SK-N-SH (cell line): ENCODE data around the gene PLEKHG7. TPM values are rescaled to one million over a fixed set of nuclear protein-coding genes. Genes with fewer than 3 reads are reported as not detected.
A peak's percentile ranks its signal among the peaks of the same experiment; 100 is the strongest.

ENCODE experiments used
- CTCF ChIA-PET: fragments of 300-600, 350-600 bp; formaldehyde crosslinking; extraction: SDS; loops from one replicate; lab custom pipeline; 2021; lab: Yijun Ruan, JAX
- POLR2A ChIA-PET: fragments of 350-600 bp; sonication (Branson Sonifier 250); formaldehyde crosslinking; extraction: SDS; loops from one replicate; lab custom pipeline; 2020; ENCODE audit warnings: antibody characterized with exemption, inconsistent platforms; lab: Yijun Ruan, JAX
- DNase-seq: peaks from one replicate; pipeline ENCODE4 v3.0.0; 2012
- H2AFZ ChIP-seq: fragments of 200-600 bp; sonication (generic); 2 replicates; pipeline ENCODE4 v1.8.1; 2016; ENCODE audit warnings: antibody characterized with exemption, mild to moderate bottlenecking, low read depth
- H3F3A ChIP-seq: fragments of 200-600 bp; sonication (generic); replicated peaks from 2 replicates; pipeline ENCODE3; 2016; ENCODE audit warnings: antibody characterized with exemption, mild to moderate bottlenecking; ENCODE audit not compliant: insufficient read depth
- H3K27ac ChIP-seq, 2 experiments: fragments of 200-500 bp in 1 of 2; fragments of 200-600 bp in 1 of 2; sonication (Bioruptor generic) in 1 of 2; sonication (generic), shearing (Covaris generic) in 1 of 2; 2 replicates each; pipeline versions ENCODE4 v1.5.1 to v1.6.1; 2014 to 2016; ENCODE audit warnings: low read depth in 2 of 2, inconsistent platforms in 1 of 2, low read length in 1 of 2, mild to moderate bottlenecking in 1 of 2, mixed read lengths in 1 of 2
- H3K27me3 ChIP-seq: fragments of 200-600 bp; sonication (generic), shearing (Covaris generic); 2 replicates; pipeline ENCODE4 v1.6.1; 2016; ENCODE audit warnings: mixed run types; ENCODE audit not compliant: insufficient read depth
- H3K36me3 ChIP-seq, 2 experiments: fragments of 200-500 bp in 1 of 2; fragments of 200-600 bp in 1 of 2; sonication (Bioruptor generic) in 1 of 2; sonication (generic) in 1 of 2; replicated peaks in 1 of 2; 2 replicates each; pipeline versions ENCODE3 to v1.5.1; 2014 to 2016; ENCODE audit warnings: low read length in 1 of 2, mild to moderate bottlenecking in 1 of 2; ENCODE audit not compliant: insufficient read depth in 2 of 2, control insufficient read depth in 1 of 2
- H3K4me1 ChIP-seq, 2 experiments: fragments of 200-500 bp in 1 of 2; fragments of 200-600 bp in 1 of 2; sonication (Bioruptor generic) in 1 of 2; sonication (generic), shearing (Covaris generic) in 1 of 2; 2 replicates each; pipeline versions ENCODE4 v1.5.1 to v1.6.1; 2014 to 2016; ENCODE audit warnings: low read depth in 1 of 2, low read length in 1 of 2, mixed run types in 1 of 2; ENCODE audit not compliant: insufficient read depth in 2 of 2, control insufficient read depth in 1 of 2
- H3K4me2 ChIP-seq: fragments of 200-600 bp; sonication (generic), shearing (Covaris generic); 2 replicates; pipeline ENCODE4 v1.6.1; 2017; ENCODE audit warnings: mixed run types
- H3K4me3 ChIP-seq, 2 experiments: fragments of 200-500 bp in 1 of 2; fragments of 200-600 bp in 1 of 2; sonication (Bioruptor generic) in 1 of 2; sonication (generic), shearing (Covaris generic) in 1 of 2; 2 replicates each; pipeline versions ENCODE4 v1.5.1 to v1.8.1; 2014 to 2016; ENCODE audit warnings: low read depth in 2 of 2, inconsistent platforms in 1 of 2, low read length in 1 of 2, mild to moderate bottlenecking in 1 of 2, mixed read lengths in 1 of 2, moderate library complexity in 1 of 2
- H3K79me2 ChIP-seq: fragments of 200-600 bp; sonication (generic); 2 replicates; pipeline ENCODE4 v1.8.1; 2017; ENCODE audit warnings: mild to moderate bottlenecking; ENCODE audit not compliant: insufficient read depth
- H3K9ac ChIP-seq: fragments of 200-600 bp; sonication (generic); 2 replicates; pipeline ENCODE4 v1.6.1; 2017; ENCODE audit warnings: mixed run types
- H3K9me2 ChIP-seq: fragments of 200-600 bp; sonication (generic); 2 replicates; pipeline ENCODE4 v1.6.1; 2017; ENCODE audit warnings: mixed run types
- H3K9me3 ChIP-seq: fragments of 200-600 bp; sonication (generic); 2 replicates; pipeline ENCODE4 v1.6.1; 2017; ENCODE audit warnings: mixed run types, mild to moderate bottlenecking, moderate library complexity
- H4K20me1 ChIP-seq: fragments of 200-600 bp; sonication (generic); 2 replicates; pipeline ENCODE4 v1.6.1; 2017; ENCODE audit warnings: mild to moderate bottlenecking, mixed run types; ENCODE audit not compliant: insufficient read depth
- CHD2 ChIP-seq: fragments of 150-350 bp; IDR thresholded peaks from 2 replicates; pipeline ENCODE4 v1.6.1; 2018; ENCODE audit warnings: low read length; ENCODE audit not compliant: partially characterized antibody
- ELF1 ChIP-seq: IDR thresholded peaks from 2 replicates; pipeline ENCODE4 v1.4.0; 2012
- EP300 ChIP-seq, 2 experiments: IDR thresholded peaks; 2 replicates each; pipeline versions ENCODE4 v1.4.0 to v1.6.1; 2012; ENCODE audit warnings: borderline replicate concordance in 1 of 2, low read depth in 1 of 2, low read length in 1 of 2
- EZH2phosphoT487 ChIP-seq: fragments of 200-600 bp; sonication (generic); IDR thresholded peaks from 2 replicates; pipeline ENCODE4 v1.6.1; 2017; ENCODE audit warnings: low read depth, mixed run types, mild to moderate bottlenecking, antibody characterized with exemption, moderate library complexity, borderline replicate concordance
- FOSL2 ChIP-seq: IDR thresholded peaks from 2 replicates; pipeline ENCODE4 v1.4.0; 2012; ENCODE audit warnings: low read depth, mild to moderate bottlenecking, moderate library complexity, borderline replicate concordance
- FOXJ3 ChIP-seq: sonication (generic); formaldehyde crosslinking; IDR thresholded peaks from 2 replicates; pipeline ENCODE4 v1.5.1; 2020; ENCODE audit warnings: mild to moderate bottlenecking, missing genetic modification reagents
- GABPA ChIP-seq: IDR thresholded peaks from 2 replicates; pipeline ENCODE4 v1.4.0; 2012; ENCODE audit warnings: low read depth, mild to moderate bottlenecking
- JUND ChIP-seq: IDR thresholded peaks from 2 replicates; pipeline ENCODE4 v1.4.0; 2012
- MXI1 ChIP-seq: IDR thresholded peaks from 2 replicates; pipeline ENCODE4 v1.6.1; 2012; ENCODE audit warnings: mild to moderate bottlenecking, low read depth, low read length, improper control_type of control experiment
- NFIC ChIP-seq: IDR thresholded peaks from 2 replicates; pipeline ENCODE4 v1.4.0; 2012; ENCODE audit warnings: borderline replicate concordance
- NRF1 ChIP-seq: IDR thresholded peaks from 2 replicates; pipeline ENCODE4 v1.6.1; 2012; ENCODE audit warnings: low read depth, mild to moderate bottlenecking, low read length
- POLR2AphosphoS5 ChIP-seq: IDR thresholded peaks from 2 replicates; pipeline ENCODE4 v1.6.1; 2012; ENCODE audit warnings: low read depth, low read length
- RAD21 ChIP-seq: IDR thresholded peaks from 2 replicates; pipeline ENCODE4 v1.6.1; 2012; ENCODE audit warnings: mild to moderate bottlenecking, low read length
- RCOR1 ChIP-seq: fragments of 150-350 bp; IDR thresholded peaks from 2 replicates; pipeline ENCODE4 v1.6.1; 2017; ENCODE audit warnings: antibody characterized with exemption, low read length
- SIN3A ChIP-seq: IDR thresholded peaks from 2 replicates; pipeline ENCODE4 v1.6.1; 2012; ENCODE audit warnings: low read depth, mild to moderate bottlenecking, low read length, moderate library complexity, borderline replicate concordance
- SMC3 ChIP-seq: IDR thresholded peaks from 2 replicates; pipeline ENCODE4 v1.6.1; 2012; ENCODE audit warnings: low read depth, low read length, improper control_type of control experiment
- TCF12 ChIP-seq: IDR thresholded peaks from 2 replicates; pipeline ENCODE4 v1.4.0; 2012
- TEAD4 ChIP-seq: IDR thresholded peaks from 2 replicates; pipeline ENCODE4 v1.4.0; 2012; ENCODE audit warnings: mild to moderate bottlenecking, borderline replicate concordance; ENCODE audit not compliant: insufficient read depth
- WGBS: methylation state at CpG from one replicate; pipeline ENCODE4 v1.1.6; 2017; ENCODE audit warnings: low lambda C conversion rate; 5-methylcytosine and 5-hydroxymethylcytosine counted together
- polyA plus RNA-seq, 3 experiments: library from polyadenylated mRNA; depleted of rRNA; stranded (reverse); fragments of >200 nt; gene quantifications; 2 replicates each; pipeline ENCODE4 v1.2.3, GENCODE V29; 2012
- TF ChIP-seq, protein P1 (sequence below): IDR thresholded peaks from 2 replicates; pipeline ENCODE4 v1.6.1; 2012; ENCODE audit warnings: mild to moderate bottlenecking, low read depth, low read length, moderate library complexity
- TF ChIP-seq, protein P2 (sequence below): IDR thresholded peaks from 2 replicates; pipeline ENCODE4 v1.4.0; 2012; ENCODE audit warnings: low read depth
- TF ChIP-seq, protein P3 (sequence below): IDR thresholded peaks from 2 replicates; pipeline ENCODE4; 2012
- TF ChIP-seq, protein P4 (sequence below): fragments of 200-600 bp; sonication (generic); IDR thresholded peaks from 2 replicates; pipeline ENCODE4 v1.6.1; 2017; ENCODE audit warnings: antibody characterized with exemption, mild to moderate bottlenecking, moderate library complexity

PLEKHG7 gene
- polyA plus RNA-seq, 1 of the 3 experiments (the other 2 are of a cell fraction): not detected

DNA sequence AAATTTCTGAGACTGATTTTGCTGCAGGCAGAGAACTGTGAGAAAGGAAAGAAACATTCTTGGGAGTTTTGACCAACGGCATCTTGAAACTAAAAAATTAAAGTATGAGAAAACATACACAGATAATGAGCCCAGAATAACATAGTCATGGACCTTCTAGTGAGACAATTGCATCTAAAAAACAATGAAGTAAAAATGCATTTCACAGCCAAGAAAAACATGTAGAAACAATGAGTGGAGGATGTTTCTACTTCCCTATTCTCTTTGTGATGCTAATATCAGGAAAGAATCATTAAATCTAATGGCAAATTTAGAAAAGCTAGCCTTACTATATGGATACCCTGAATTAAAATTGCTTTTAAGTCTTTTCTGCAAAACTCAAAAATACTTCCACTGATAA, 12.2 kb upstream of the PLEKHG7 start:
- no peaks in the 10 kb centered on the region for H3K79me2 ChIP-seq
- no peaks in the 10 kb centered on the region for H3K36me3 ChIP-seq
- no peaks in the 10 kb centered on the region for H3K27me3 ChIP-seq
- H3K4me2 ChIP-seq: no peak overlapping the region
- H3K9ac ChIP-seq: no peak overlapping the region
- 0 out of 2 replicates have a peak overlapping the region, but pooled peaks have one; percentile 37 for H2AFZ ChIP-seq
- ChIA-PET CTCF (no interaction called here), POLR2A (no interaction called here)
- no peak overlapping the region for H3K27ac ChIP-seq
- no peaks in the 10 kb centered on the region for H3K4me1 ChIP-seq
- 15% methylated on average over 1 of the region's 1 CpG for WGBS
- H4K20me1 ChIP-seq: no peaks in the 10 kb centered on the region
- TF ChIP-seq POLR2AphosphoS5: no peak
- TF ChIP-seq TCF12: no peak
- TF ChIP-seq, protein P1, sequence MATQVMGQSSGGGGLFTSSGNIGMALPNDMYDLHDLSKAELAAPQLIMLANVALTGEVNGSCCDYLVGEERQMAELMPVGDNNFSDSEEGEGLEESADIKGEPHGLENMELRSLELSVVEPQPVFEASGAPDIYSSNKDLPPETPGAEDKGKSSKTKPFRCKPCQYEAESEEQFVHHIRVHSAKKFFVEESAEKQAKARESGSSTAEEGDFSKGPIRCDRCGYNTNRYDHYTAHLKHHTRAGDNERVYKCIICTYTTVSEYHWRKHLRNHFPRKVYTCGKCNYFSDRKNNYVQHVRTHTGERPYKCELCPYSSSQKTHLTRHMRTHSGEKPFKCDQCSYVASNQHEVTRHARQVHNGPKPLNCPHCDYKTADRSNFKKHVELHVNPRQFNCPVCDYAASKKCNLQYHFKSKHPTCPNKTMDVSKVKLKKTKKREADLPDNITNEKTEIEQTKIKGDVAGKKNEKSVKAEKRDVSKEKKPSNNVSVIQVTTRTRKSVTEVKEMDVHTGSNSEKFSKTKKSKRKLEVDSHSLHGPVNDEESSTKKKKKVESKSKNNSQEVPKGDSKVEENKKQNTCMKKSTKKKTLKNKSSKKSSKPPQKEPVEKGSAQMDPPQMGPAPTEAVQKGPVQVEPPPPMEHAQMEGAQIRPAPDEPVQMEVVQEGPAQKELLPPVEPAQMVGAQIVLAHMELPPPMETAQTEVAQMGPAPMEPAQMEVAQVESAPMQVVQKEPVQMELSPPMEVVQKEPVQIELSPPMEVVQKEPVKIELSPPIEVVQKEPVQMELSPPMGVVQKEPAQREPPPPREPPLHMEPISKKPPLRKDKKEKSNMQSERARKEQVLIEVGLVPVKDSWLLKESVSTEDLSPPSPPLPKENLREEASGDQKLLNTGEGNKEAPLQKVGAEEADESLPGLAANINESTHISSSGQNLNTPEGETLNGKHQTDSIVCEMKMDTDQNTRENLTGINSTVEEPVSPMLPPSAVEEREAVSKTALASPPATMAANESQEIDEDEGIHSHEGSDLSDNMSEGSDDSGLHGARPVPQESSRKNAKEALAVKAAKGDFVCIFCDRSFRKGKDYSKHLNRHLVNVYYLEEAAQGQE: no peak
- TF ChIP-seq NRF1: no peak
- TF ChIP-seq SMC3: no peak
- TF ChIP-seq GABPA: no peak
- TF ChIP-seq FOSL2: no peak
- TF ChIP-seq TEAD4: no peak
- no peaks in the 10 kb centered on the region for H3F3A ChIP-seq
- H3K4me3 ChIP-seq: no peak overlapping the region
- H3K9me3 ChIP-seq: no peaks in the 10 kb centered on the region
- DNase-seq: no peak
- no peaks in the 10 kb centered on the region for H3K9me2 ChIP-seq

DNA sequence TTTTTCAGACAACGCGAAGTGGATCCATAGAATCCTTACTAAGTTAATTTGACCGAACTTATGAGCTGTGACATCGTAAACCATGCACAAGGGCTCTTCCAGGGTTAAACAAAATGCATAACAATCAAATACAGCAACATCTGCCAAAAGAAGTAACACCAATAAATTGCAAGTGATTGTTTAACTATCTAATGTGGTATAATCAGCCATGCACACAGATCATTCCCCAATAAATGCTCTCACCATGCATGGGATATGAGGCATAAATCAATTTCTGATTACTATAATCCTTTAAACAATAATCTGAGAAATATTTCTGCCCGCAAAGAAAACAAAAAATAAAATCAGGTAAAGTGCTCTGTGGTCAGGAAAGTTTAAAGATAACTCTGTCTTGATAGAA, 7.7 kb upstream of the PLEKHG7 start:
- 65% methylated on average over 5 of the region's 5 CpGs for WGBS
- H3F3A ChIP-seq: no peaks in the 10 kb centered on the region
- DNase-seq: no peak
- H3K9me2 ChIP-seq: no peaks in the 10 kb centered on the region
- no peak overlapping the region for H3K27ac ChIP-seq
- no peak overlapping the region for H3K9ac ChIP-seq
- no peaks in the 10 kb centered on the region for H3K27me3 ChIP-seq
- H3K4me1 ChIP-seq: no peaks in the 10 kb centered on the region
- H3K79me2 ChIP-seq: no peaks in the 10 kb centered on the region
- H3K36me3 ChIP-seq: no peaks in the 10 kb centered on the region
- H4K20me1 ChIP-seq: no peaks in the 10 kb centered on the region
- ChIA-PET POLR2A (no interaction called here), CTCF (no interaction called here)
- H3K4me2 ChIP-seq: no peak overlapping the region
- H3K9me3 ChIP-seq: no peaks in the 10 kb centered on the region
- H3K4me3 ChIP-seq: no peak overlapping the region
- H2AFZ ChIP-seq: no peak overlapping the region
- TF ChIP-seq ELF1: no peak
- TF ChIP-seq POLR2AphosphoS5: no peak
- TF ChIP-seq CHD2: no peak
- no peak for TF ChIP-seq TCF12
- TF ChIP-seq, protein P2, sequence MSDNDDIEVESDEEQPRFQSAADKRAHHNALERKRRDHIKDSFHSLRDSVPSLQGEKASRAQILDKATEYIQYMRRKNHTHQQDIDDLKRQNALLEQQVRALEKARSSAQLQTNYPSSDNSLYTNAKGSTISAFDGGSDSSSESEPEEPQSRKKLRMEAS: no peak
- TF ChIP-seq RCOR1: no peak
- TF ChIP-seq EP300 (IDR thresholded peaks at IDR 0.05; ENCODE audit: borderline replicate concordance in 1 of 2, low read depth in 1 of 2, low read length in 1 of 2): no peak
- TF ChIP-seq RAD21: no peak
- TF ChIP-seq NRF1: no peak
- TF ChIP-seq GABPA: no peak
- TF ChIP-seq FOXJ3: no peak
- TF ChIP-seq, protein P3, sequence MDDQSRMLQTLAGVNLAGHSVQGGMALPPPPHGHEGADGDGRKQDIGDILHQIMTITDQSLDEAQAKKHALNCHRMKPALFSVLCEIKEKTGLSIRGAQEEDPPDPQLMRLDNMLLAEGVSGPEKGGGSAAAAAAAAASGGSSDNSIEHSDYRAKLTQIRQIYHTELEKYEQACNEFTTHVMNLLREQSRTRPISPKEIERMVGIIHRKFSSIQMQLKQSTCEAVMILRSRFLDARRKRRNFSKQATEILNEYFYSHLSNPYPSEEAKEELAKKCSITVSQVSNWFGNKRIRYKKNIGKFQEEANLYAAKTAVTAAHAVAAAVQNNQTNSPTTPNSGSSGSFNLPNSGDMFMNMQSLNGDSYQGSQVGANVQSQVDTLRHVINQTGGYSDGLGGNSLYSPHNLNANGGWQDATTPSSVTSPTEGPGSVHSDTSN: no peak
- TF ChIP-seq NFIC: no peak
- no peak for TF ChIP-seq JUND
- no peak for TF ChIP-seq SIN3A
- TF ChIP-seq TEAD4: no peak
- TF ChIP-seq MXI1: no peak
- TF ChIP-seq, protein P4, sequence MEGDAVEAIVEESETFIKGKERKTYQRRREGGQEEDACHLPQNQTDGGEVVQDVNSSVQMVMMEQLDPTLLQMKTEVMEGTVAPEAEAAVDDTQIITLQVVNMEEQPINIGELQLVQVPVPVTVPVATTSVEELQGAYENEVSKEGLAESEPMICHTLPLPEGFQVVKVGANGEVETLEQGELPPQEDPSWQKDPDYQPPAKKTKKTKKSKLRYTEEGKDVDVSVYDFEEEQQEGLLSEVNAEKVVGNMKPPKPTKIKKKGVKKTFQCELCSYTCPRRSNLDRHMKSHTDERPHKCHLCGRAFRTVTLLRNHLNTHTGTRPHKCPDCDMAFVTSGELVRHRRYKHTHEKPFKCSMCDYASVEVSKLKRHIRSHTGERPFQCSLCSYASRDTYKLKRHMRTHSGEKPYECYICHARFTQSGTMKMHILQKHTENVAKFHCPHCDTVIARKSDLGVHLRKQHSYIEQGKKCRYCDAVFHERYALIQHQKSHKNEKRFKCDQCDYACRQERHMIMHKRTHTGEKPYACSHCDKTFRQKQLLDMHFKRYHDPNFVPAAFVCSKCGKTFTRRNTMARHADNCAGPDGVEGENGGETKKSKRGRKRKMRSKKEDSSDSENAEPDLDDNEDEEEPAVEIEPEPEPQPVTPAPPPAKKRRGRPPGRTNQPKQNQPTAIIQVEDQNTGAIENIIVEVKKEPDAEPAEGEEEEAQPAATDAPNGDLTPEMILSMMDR: no peak
- no peak for TF ChIP-seq EZH2phosphoT487
- no peak for TF ChIP-seq FOSL2
